Brain microvascular endothelial cell (primary cell): ENCODE results near the gene YKT6.

ENCODE experiments used
- DNase-seq: peaks from one replicate; pipeline ENCODE4 v3.0.0-alpha.2; 2020
- H3K27ac ChIP-seq: fragments of 250-450 bp; sonication (Bioruptor Pico); 2 replicates; pipeline ENCODE4 v1.5.1; 2020; ENCODE audit warnings: mild to moderate bottlenecking, moderate library complexity
- H3K27me3 ChIP-seq: fragments of 250-450 bp; sonication (Bioruptor Pico); replicated peaks from 2 replicates; pipeline ENCODE4 v1.5.1; 2020; ENCODE audit warnings: mild to moderate bottlenecking
- H3K36me3 ChIP-seq: fragments of 250-450 bp; sonication (Bioruptor Pico); replicated peaks from 2 replicates; pipeline ENCODE4 v1.5.1; 2020; ENCODE audit warnings: mild to moderate bottlenecking
- H3K4me3 ChIP-seq: 2 replicates; pipeline ENCODE4 v1.5.1; 2011; ENCODE audit warnings: low read depth, mild to moderate bottlenecking, control low read depth, low read length, moderate library complexity
- in situ Hi-C: cut with HindIII; loops from 2 replicates; pipeline ENCODE4 v1.10.0; 2017; ENCODE audit warnings: low sequenced_read_pairs, low pct_ligation_motif_present
- TF ChIP-seq, protein P1 (sequence below): IDR thresholded peaks from 2 replicates; pipeline ENCODE4 v1.5.1; 2011; ENCODE audit warnings: low read depth, mild to moderate bottlenecking, moderate library complexity, low read length, control low read depth, inconsistent platforms; ENCODE audit errors: missing control alignments

The YKT6 gene

DNA sequence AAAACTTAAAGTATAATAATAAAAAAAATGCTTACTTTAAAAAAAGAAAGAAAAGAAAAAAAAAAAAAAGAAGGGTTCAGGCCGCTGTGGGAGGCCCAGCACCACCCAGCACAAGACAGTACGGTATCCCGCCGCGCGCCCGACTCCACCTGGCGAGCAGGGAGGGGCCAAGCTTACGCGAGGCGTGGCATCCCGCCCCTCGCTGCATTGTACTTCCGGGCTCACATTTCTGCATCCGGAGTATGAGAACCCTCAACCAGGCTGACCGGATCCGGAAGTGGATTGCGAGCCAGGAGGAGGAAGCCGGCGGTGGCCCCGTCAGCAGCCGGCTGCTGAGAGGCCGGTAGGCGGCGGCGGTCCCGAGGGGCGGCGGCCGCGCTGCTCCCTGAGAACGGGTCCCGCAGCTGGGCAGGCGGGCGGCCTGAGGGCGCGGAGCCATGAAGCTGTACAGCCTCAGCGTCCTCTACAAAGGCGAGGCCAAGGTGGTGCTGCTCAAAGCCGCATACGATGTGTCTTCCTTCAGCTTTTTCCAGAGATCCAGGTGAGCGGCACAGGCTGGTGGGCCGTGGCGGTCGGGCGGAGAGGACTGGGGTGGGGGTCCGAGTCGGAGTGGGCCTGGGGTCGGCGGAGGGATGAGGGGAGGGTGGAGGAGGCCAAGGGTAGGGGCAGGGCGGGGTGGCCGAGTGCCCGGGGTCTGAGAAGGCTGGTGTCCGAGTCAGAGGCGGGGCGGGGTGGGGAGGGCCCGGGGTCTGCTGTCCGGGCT lies at the start of gene YKT6:
Gene YKT6, plus strand, starts transcription at position 280 of the 763 bp plus-strand sequence. Its CDS starts 158 bp downstream, at position 438.
- H3K27me3 ChIP-seq = no peaks in the 10 kb centered on the region
- peak within 1 kb of the TSS; percentile 99 for H3K4me3 ChIP-seq
- peak within 1 kb of the TSS; percentile 41 for H3K27ac ChIP-seq
- in situ Hi-C loops = no loop called here
- TF ChIP-seq, protein P1, sequence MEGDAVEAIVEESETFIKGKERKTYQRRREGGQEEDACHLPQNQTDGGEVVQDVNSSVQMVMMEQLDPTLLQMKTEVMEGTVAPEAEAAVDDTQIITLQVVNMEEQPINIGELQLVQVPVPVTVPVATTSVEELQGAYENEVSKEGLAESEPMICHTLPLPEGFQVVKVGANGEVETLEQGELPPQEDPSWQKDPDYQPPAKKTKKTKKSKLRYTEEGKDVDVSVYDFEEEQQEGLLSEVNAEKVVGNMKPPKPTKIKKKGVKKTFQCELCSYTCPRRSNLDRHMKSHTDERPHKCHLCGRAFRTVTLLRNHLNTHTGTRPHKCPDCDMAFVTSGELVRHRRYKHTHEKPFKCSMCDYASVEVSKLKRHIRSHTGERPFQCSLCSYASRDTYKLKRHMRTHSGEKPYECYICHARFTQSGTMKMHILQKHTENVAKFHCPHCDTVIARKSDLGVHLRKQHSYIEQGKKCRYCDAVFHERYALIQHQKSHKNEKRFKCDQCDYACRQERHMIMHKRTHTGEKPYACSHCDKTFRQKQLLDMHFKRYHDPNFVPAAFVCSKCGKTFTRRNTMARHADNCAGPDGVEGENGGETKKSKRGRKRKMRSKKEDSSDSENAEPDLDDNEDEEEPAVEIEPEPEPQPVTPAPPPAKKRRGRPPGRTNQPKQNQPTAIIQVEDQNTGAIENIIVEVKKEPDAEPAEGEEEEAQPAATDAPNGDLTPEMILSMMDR = peak; percentile 54
- peak; percentile 92 for DNase-seq
- H3K36me3 ChIP-seq = peaks cover 22% of the 10 kb centered on the region

DNA sequence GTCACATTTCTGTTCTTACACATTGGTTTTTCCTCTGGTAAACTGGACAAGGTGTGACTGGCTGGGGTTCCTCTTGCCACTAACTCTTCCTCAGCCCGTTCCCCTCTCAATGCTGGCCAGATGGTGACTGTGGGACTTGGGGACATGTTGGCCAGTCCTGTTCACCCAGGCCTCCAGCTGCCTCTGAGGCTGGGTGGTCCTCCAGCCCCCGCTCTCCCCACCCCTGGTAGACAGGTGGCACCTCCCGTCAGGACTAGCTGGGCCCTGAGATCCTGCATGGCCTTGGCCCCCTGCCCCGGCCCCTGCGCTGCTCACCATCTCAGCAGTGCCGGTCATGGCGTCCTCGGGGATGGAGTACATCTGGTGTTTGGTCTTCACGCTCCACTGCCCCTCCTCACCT lies 48.8 kb upstream of the YKT6 start:
- no peaks in the 10 kb centered on the region for H3K36me3 ChIP-seq
- no peak overlapping the region for H3K4me3 ChIP-seq
- in situ Hi-C loops = no loop called here
- TF ChIP-seq, protein P1 = no peak
- no peaks in the 10 kb centered on the region for H3K27me3 ChIP-seq
- DNase-seq = no peak
- no peak overlapping the region for H3K27ac ChIP-seq

DNA sequence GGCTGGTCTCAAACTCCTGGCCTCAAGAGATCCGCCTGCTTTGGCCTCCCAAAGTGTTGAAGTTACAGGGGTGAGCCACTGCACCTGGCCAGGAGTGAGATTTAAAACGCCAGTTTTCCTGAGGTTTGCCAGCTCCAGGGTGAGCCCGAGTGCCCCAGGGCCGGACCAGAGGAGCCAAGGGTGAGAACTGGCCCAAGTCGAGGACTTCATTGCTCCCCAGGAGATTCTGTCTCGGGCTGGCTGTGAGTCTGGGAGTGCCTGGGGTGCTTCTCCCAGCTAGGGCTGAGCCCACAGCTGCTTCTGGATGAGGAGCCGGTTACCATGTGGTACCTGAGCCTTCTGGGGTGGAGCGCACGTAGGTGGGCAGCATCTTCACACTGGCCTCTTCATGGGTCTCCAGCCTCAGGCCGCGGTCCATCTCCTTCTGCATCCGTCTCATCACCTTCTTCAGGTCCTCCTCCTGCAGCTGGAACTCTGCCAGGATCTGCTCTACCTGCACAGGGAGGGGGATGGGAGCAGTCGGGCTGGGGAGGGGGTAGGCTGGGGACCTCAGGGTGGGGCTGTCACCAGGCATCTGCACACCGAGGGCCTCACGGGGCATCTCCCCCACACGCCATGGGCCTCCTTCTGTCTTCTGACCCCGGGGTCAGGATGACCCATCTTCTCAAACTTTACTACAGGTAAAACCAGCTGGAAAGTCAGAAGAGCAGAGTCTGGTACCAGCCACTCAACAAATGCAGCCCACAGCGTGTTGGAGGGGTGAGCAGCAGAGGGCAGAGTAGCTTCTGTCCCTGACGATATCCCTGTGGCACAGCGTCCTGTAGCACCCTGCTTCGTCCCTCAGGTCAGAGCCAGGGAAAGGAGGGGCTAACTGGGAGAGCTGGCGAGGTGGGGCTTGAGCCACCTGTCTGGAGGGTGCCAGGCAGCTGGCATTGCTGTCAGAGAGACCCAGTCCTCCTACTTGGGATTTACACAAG lies 47.5 kb upstream of the YKT6 start:
- H3K36me3 ChIP-seq = no peaks in the 10 kb centered on the region
- no peak overlapping the region for H3K27ac ChIP-seq
- TF ChIP-seq, protein P1 = peak; percentile 5
- DNase-seq = no peak
- in situ Hi-C loops = no loop called here
- H3K4me3 ChIP-seq = no peak overlapping the region
- no peaks in the 10 kb centered on the region for H3K27me3 ChIP-seq

DNA sequence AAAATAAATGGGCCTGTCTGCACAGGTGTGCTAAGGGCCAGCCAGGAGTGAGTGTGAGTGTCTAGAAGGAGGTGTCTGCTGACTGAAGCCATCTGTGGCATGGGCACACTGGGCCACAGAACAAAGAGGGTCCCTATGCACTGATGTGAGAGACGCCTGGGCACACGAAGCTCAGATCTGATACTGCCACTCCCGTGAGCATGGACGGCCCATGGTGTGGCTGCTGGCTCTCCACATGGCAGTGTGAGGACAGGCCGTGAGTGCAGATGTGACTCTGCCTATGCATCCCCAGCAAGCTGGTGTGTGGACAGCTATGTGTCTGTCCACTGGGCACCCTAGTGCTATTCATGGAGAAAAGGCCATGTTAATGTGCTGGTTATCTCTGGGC lies 46.8 kb upstream of the YKT6 start:
- Histone ChIP-seq H3K36me3 (no peaks in the 10 kb centered on the region), H3K27ac (no peak overlapping the region), H3K4me3 (no peak overlapping the region), H3K27me3 (no peaks in the 10 kb centered on the region)
- no peak for DNase-seq
- in situ Hi-C loops = no loop called here
- TF ChIP-seq, protein P1 = no peak

DNA sequence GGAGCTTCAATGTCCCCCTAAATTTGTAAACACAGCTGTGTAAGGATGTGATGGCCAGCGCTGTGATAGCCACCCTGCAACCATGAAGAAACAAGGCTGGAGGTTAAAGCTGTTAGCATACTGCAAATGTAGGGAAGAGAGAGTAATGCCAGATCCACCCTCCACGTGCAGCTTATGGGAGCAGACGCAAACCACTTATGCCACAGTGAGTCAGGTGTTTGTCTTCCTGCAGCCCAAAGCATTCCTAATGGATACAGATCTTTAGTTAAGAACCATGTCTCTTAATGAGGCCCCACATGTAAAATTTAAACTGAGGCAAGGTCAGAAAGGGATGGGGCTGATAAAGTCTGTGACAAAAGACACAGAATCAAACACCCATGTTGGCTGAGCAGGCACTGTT lies 46.1 kb upstream of the YKT6 start:
- H3K27me3 ChIP-seq = no peaks in the 10 kb centered on the region
- DNase-seq = no peak
- TF ChIP-seq, protein P1 = no peak
- no peak overlapping the region for H3K27ac ChIP-seq
- no peaks in the 10 kb centered on the region for H3K36me3 ChIP-seq
- in situ Hi-C loops = no loop called here
- H3K4me3 ChIP-seq = no peak overlapping the region
